Thyroid gland (tissue), 4 donors: Measurements from ENCODE around the gene SOD2.

Experiments
- POLR2A ChIP-seq, 2 donors: fragments of 450-650 bp; IDR thresholded peaks; one replicate each; pipeline ENCODE4 v1.6.1; 2017; ENCODE audit warnings: antibody characterized with exemption in 2 of 2, mild to moderate bottlenecking in 2 of 2, moderate library complexity in 1 of 2
- TF ChIP-seq, protein P1 (sequence below), 6 experiments: fragments of 200-600 bp in 3 of 6; fragments of 450-650 bp in 3 of 6; sonication (generic) in 3 of 6; IDR thresholded peaks; one replicate each; pipeline ENCODE4 v1.5.1; 2016 to 2019; ENCODE audit warnings: antibody characterized with exemption in 6 of 6, mild to moderate bottlenecking in 2 of 6, inconsistent platforms in 1 of 6, moderate library complexity in 1 of 6

DNA sequence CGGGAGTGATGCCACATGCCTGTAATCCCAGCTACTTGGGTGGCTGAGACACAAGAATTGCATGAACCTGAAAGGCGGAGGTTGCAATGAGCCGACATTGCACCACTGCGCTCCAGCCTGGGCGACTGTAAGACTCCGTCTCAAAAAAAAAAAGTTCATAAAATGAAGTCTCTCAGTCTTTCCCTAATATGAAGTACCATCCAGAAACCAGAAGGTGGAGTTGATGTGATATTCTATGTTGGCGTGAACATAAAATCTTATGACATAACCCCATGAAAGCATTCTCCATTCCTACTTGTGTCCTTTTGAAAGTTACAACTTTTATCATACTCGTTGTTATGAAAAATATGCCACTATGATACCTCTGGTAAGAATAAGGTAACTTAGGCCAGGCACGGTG is 5.7 kb downstream of the SOD2 start:
- TF ChIP-seq POLR2A (IDR thresholded peaks at IDR 0.05), result no peak
- TF ChIP-seq, protein P1, sequence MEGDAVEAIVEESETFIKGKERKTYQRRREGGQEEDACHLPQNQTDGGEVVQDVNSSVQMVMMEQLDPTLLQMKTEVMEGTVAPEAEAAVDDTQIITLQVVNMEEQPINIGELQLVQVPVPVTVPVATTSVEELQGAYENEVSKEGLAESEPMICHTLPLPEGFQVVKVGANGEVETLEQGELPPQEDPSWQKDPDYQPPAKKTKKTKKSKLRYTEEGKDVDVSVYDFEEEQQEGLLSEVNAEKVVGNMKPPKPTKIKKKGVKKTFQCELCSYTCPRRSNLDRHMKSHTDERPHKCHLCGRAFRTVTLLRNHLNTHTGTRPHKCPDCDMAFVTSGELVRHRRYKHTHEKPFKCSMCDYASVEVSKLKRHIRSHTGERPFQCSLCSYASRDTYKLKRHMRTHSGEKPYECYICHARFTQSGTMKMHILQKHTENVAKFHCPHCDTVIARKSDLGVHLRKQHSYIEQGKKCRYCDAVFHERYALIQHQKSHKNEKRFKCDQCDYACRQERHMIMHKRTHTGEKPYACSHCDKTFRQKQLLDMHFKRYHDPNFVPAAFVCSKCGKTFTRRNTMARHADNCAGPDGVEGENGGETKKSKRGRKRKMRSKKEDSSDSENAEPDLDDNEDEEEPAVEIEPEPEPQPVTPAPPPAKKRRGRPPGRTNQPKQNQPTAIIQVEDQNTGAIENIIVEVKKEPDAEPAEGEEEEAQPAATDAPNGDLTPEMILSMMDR (IDR thresholded peaks at IDR 0.05), result no peak
